HG02759 (cell line): ENCODE data around the gene ARHGAP6.

Experiments
- ATAC-seq: cut with Tn5 transposase; IDR thresholded peaks from one replicate; pipeline ENCODE4 v1.9.1; 2021; ENCODE audit warnings: mild to moderate bottlenecking, moderate library complexity; ENCODE audit not compliant: unreplicated experiment

Gene ARHGAP6

GRCh38 chrX:11464380-11464779, 201.3 kb downstream of the ARHGAP6 start:
- no peak for ATAC-seq

GRCh38 chrX:11462648-11463047, 203.1 kb downstream of the ARHGAP6 start:
- no peak for ATAC-seq

GRCh38 chrX:11462136-11462535, 203.6 kb downstream of the ARHGAP6 start:
- ATAC-seq: no peak

- no peak for ATAC-seq
Measured at GRCh38 chrX:11461201-11462001, 204.3 kb downstream of the ARHGAP6 start.

- no peak for ATAC-seq
Measured at GRCh38 chrX:11460347-11460746, 205.4 kb downstream of the ARHGAP6 start.

- no peak for ATAC-seq
Measured at GRCh38 chrX:11458170-11458569, 207.6 kb downstream of the ARHGAP6 start.

- ATAC-seq: no peak
Measured at GRCh38 chrX:11451151-11451550, 214.6 kb downstream of the ARHGAP6 start.

- ATAC-seq: no peak
Measured at GRCh38 chrX:11450354-11450753, 215.4 kb downstream of the ARHGAP6 start.

- ATAC-seq: no peak
Measured at GRCh38 chrX:11449613-11450012, 216.1 kb downstream of the ARHGAP6 start.

- no peak for ATAC-seq
Measured at GRCh38 chrX:11447418-11447817, 218.3 kb downstream of the ARHGAP6 start.

- ATAC-seq: no peak
Measured at GRCh38 chrX:11446949-11447348, 218.8 kb downstream of the ARHGAP6 start.

- no peak for ATAC-seq
Measured at GRCh38 chrX:11446336-11446735, 219.4 kb downstream of the ARHGAP6 start.

GRCh38 chrX:11445540-11445939, 220.2 kb downstream of the ARHGAP6 start:
- ATAC-seq: no peak

- no peak for ATAC-seq
Measured at GRCh38 chrX:11444052-11444451, 221.7 kb downstream of the ARHGAP6 start.

- ATAC-seq: no peak
Measured at GRCh38 chrX:11439846-11440245, 225.9 kb downstream of the ARHGAP6 start.

GRCh38 chrX:11438767-11439166, 227.0 kb downstream of the ARHGAP6 start:
- ATAC-seq: no peak

- ATAC-seq: no peak
Measured at GRCh38 chrX:11438380-11438723, 227.4 kb downstream of the ARHGAP6 start.

- no peak for ATAC-seq
Measured at GRCh38 chrX:11437642-11438379, 227.9 kb downstream of the ARHGAP6 start.

GRCh38 chrX:11435568-11435967, 230.2 kb downstream of the ARHGAP6 start:
- ATAC-seq: no peak

- ATAC-seq: no peak
Measured at GRCh38 chrX:11434607-11435006, 231.1 kb downstream of the ARHGAP6 start.

- no peak for ATAC-seq
Measured at GRCh38 chrX:11431786-11432185, 233.9 kb downstream of the ARHGAP6 start.

- ATAC-seq: no peak
Measured at GRCh38 chrX:11430271-11430670, 235.4 kb downstream of the ARHGAP6 start.
